ENCODE data around the gene AJAP1. TPM values are rescaled to one million over a fixed set of nuclear protein-coding genes. Genes with fewer than 3 reads are reported as not detected.

The AJAP1 gene
- total and polyA plus RNA-seq, 9 donors: 1.2 to 20.8 (median 12.5) TPM

GRCh38 chr1:4761324-4761723, 106.9 kb downstream of the AJAP1 start:
- no peaks in the 10 kb centered on the region for H3K9me3 ChIP-seq
- H3K27me3 ChIP-seq: no peaks in the 10 kb centered on the region
- WGBS, 3 donors: 90 to 94% (median 92%) methylated on average over 5 of the region's 5 CpGs
- H3K36me3 ChIP-seq: no peaks in the 10 kb centered on the region
- DNase-seq: no peak
- H3K4me1 ChIP-seq (ENCODE audit: insufficient read depth): no peaks in the 10 kb centered on the region
- TF ChIP-seq CTCF (IDR thresholded peaks at IDR 0.05): no peak
- no peak for TF ChIP-seq POLR2A (IDR thresholded peaks at IDR 0.05)
- no peak for TF ChIP-seq EP300 (IDR thresholded peaks at IDR 0.05)
- no peak overlapping the region for H3K27ac ChIP-seq
- intact Hi-C loops (cut with DNase I): no loop called here
- H3K4me3 ChIP-seq: no peak overlapping the region

GRCh38 chr1:4762146-4762545, 107.7 kb downstream of the AJAP1 start:
- 73 to 75% (median 74%) methylated on average over 7 of the region's 7 CpGs for WGBS, 3 donors
- no peak overlapping the region for H3K27ac ChIP-seq
- H3K4me3 ChIP-seq: no peak overlapping the region
- no peaks in the 10 kb centered on the region for H3K9me3 ChIP-seq
- TF ChIP-seq POLR2A (IDR thresholded peaks at IDR 0.05) (no peak), CTCF (IDR thresholded peaks at IDR 0.05) (no peak), EP300 (IDR thresholded peaks at IDR 0.05) (no peak)
- intact Hi-C loops (cut with DNase I): no loop called here
- no peaks in the 10 kb centered on the region for H3K27me3 ChIP-seq
- no peaks in the 10 kb centered on the region for H3K36me3 ChIP-seq
- DNase-seq: no peak
- no peaks in the 10 kb centered on the region for H3K4me1 ChIP-seq (ENCODE audit: insufficient read depth)

DNA sequence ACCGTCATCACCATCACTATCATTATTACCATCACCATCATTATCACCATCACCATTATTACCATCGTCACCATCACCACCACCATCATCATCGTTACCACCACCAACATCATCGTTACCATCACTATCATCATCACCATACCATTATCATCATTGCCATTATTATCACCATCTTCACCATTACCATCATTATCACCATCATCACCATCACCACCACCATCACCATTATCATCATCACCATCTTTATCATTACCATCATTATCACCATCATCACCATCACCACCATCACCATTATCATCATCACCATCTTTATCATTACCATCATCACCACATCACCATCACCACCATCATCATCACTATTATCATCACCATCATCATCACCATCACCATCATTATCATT, 112.9 kb downstream of the AJAP1 start:
- Histone ChIP-seq H3K9me3 (no peaks in the 10 kb centered on the region), H3K4me3 (no peak overlapping the region), H3K4me1 (ENCODE audit: insufficient read depth) (no peaks in the 10 kb centered on the region), H3K36me3 (no peaks in the 10 kb centered on the region), H3K27ac (no peak overlapping the region), H3K27me3 (no peaks in the 10 kb centered on the region)
- no peak for DNase-seq
- TF ChIP-seq CTCF (IDR thresholded peaks at IDR 0.05) (no peak), EP300 (IDR thresholded peaks at IDR 0.05) (no peak), POLR2A (IDR thresholded peaks at IDR 0.05) (no peak)
- intact Hi-C loops (cut with DNase I): no loop called here
- WGBS, 3 donors: 87 to 96% (median 95%) methylated on average over 4 of the region's 4 CpGs

DNA sequence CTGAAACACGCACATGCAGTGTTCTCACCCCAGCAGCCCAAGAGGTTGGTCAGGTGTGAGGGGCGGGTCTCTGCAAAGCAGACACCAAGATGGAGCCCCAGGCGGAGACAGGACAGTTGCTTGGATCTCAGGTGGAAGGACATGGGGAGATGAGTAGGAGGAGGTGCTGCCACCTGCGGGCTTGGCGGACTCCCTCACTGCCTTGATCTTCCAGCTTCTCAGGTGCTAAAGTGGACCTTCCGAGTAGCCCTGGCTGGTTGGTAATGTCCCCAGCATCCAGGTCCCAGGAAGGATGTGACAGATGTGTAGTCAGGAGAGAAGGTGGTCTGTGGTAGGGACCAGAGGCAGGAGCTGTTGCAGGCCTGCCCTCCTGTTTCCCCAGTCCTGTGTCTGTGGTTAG, 114.1 kb downstream of the AJAP1 start:
- no peaks in the 10 kb centered on the region for H3K27me3 ChIP-seq
- no peak for DNase-seq
- H3K4me1 ChIP-seq (ENCODE audit: insufficient read depth): no peaks in the 10 kb centered on the region
- intact Hi-C loops (cut with DNase I): no loop called here
- H3K27ac ChIP-seq: no peak overlapping the region
- no peaks in the 10 kb centered on the region for H3K36me3 ChIP-seq
- H3K9me3 ChIP-seq: no peaks in the 10 kb centered on the region
- WGBS, 3 donors: 78 to 83% (median 83%) methylated on average over 6 of the region's 6 CpGs
- TF ChIP-seq POLR2A (IDR thresholded peaks at IDR 0.05) (no peak), EP300 (IDR thresholded peaks at IDR 0.05) (no peak), CTCF (IDR thresholded peaks at IDR 0.05) (no peak)
- H3K4me3 ChIP-seq: no peak overlapping the region

Data from ovary (tissue), 9 donors.